ENCODE results near the gene PALD1. TPM values are rescaled to one million over a fixed set of nuclear protein-coding genes. Genes with fewer than 3 reads are reported as not detected.
A peak's percentile ranks its signal among the peaks of the same experiment; 100 is the strongest.

PALD1 gene
- total RNA-seq, 2 experiments from 2014 or later, result 0.36 to 0.44 TPM

DNA sequence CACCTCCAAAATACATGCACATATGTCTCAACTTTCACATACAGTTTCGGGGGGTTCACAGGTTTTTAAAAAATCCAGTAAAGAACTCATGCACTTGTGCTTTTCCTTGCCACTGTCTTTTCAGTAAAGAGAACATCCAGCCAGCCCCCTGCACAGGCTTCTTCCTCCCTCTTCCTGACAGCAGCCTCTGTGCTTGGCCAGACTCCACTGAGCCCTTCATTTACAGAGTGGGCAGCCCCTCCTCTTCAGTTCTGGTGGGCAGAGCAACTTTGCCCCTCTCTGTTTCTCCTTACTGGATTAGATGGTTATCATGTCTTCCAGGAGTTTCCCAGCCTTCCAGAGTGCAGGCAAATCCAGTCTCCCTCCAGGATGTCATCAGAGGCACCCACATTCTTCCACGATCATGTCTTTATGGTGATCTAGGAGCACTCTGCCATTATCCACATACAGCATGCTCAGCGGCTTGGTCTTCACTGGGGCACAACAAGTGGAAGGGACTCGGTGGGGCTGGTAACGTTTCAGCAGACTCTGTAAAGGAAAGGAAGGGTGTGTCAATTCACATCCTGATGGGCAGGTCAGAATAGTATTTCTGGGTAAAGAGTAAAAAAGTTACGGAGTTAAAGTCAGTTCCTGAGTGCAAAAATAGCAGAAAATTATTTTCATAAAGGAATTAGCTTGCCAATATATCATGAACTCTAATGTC is 45.9 kb upstream of the PALD1 start:
- TF ChIP-seq, protein P1, sequence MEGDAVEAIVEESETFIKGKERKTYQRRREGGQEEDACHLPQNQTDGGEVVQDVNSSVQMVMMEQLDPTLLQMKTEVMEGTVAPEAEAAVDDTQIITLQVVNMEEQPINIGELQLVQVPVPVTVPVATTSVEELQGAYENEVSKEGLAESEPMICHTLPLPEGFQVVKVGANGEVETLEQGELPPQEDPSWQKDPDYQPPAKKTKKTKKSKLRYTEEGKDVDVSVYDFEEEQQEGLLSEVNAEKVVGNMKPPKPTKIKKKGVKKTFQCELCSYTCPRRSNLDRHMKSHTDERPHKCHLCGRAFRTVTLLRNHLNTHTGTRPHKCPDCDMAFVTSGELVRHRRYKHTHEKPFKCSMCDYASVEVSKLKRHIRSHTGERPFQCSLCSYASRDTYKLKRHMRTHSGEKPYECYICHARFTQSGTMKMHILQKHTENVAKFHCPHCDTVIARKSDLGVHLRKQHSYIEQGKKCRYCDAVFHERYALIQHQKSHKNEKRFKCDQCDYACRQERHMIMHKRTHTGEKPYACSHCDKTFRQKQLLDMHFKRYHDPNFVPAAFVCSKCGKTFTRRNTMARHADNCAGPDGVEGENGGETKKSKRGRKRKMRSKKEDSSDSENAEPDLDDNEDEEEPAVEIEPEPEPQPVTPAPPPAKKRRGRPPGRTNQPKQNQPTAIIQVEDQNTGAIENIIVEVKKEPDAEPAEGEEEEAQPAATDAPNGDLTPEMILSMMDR (IDR thresholded peaks at IDR 0.05), result no peak
- Mint-ChIP-seq H3K4me3 (peak overlapping the region; percentile 76), H3K4me1 (ENCODE audit: low read depth) (peaks cover 42% of the 10 kb centered on the region), H3K36me3 (ENCODE audit: low read depth) (peaks cover 14% of the 10 kb centered on the region), H3K9me3 (no peaks in the 10 kb centered on the region), H3K27ac (peak overlapping the region; percentile 57), H3K27me3 (peaks cover 2% of the 10 kb centered on the region)
- intact Hi-C loops (cut with DNase I, micrococcal nuclease), result no loop called here
- ATAC-seq (ENCODE audit: poor library complexity) (peak; percentile 48), DNase-seq (peak in 2 of 14 experiments; percentile 22 to 38)
- H3K27me3 ChIP-seq (ENCODE audit: control insufficient read depth in 1 of 2, insufficient read depth in 2 of 2, low read length in 2 of 2), result no peaks in the 10 kb centered on the region
- H3K4me3 ChIP-seq (ENCODE audit: low read length), result peak overlapping the region; percentile 47
- H3K36me3 ChIP-seq (ENCODE audit: insufficient read depth, low read length), result peaks cover 21% of the 10 kb centered on the region
- no peaks in the 10 kb centered on the region for H3K9me3 ChIP-seq (ENCODE audit: control insufficient read depth in 1 of 2, insufficient read depth in 1 of 2, low read length in 2 of 2)
- H3K4me1 ChIP-seq (ENCODE audit: insufficient read depth, low read length), result peaks cover 32% of the 10 kb centered on the region
- H3K27ac ChIP-seq (ENCODE audit: low read depth in 1 of 2, low read length in 2 of 2), result peak overlapping the region in 1 of 2 donors; percentile 45
- CTCF ChIA-PET, result no interaction called here
- POLR2A ChIA-PET, result interaction anchor here (1.0 to 1.8 kb wide), 5 partner anchors 8 to 262 kb away, joined by 3 to 13 read pairs (median 3); partner anchors contain the start of genes EIF4EBP2 and SAR1A

DNA sequence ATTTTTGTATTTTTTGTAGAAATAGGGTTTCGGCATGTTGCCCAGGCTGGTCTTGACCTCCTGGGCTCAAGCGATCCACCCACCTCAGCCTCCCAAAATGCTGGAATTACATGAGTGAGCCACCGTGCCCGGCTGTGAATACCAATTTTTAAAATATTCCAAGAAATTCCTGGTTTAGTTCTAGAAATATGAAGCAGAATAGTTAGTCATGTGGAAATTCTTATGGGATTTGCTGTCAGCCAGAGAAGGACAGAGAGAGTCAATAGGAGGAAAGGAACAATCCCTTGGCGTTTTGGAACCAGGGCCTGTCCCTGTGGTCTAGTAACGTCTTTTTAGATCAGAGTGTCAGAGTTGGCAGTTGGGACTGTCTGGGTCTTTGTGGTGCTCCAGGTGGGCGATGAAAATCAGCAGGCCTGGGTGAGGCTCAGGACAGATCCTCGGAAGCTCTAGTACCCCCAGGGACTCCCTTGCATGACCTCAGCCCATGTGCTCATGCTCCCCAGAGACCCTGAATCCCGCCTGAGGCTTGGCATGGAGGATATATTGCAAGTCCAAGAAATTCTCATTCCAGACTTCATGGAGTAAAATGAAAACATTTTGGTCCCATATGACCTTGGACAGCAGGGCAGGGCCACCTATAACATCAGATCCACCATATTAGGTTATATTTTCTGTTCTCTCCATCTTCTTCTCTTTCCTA is 44.8 kb upstream of the PALD1 start:
- POLR2A ChIA-PET, result interaction anchor here (0.5 to 1.6 kb wide), 4 partner anchors 20 to 263 kb away, joined by 3 to 4 read pairs (median 3); partner anchors contain the start of genes EIF4EBP2 and SAR1A
- TF ChIP-seq, protein P1 (IDR thresholded peaks at IDR 0.05), result no peak
- no peak for DNase-seq
- H3K27ac Mint-ChIP-seq, result no peak overlapping the region
- H3K4me3 Mint-ChIP-seq, result peak overlapping the region; percentile 10
- no peak for ATAC-seq (ENCODE audit: poor library complexity)
- peaks cover 32% of the 10 kb centered on the region for H3K4me1 ChIP-seq (ENCODE audit: insufficient read depth, low read length)
- CTCF ChIA-PET, result no interaction called here
- intact Hi-C loops (cut with DNase I, micrococcal nuclease), result no loop called here
- H3K9me3 ChIP-seq (ENCODE audit: control insufficient read depth in 1 of 2, insufficient read depth in 1 of 2, low read length in 2 of 2), result no peaks in the 10 kb centered on the region
- H3K9me3 Mint-ChIP-seq, result no peaks in the 10 kb centered on the region
- H3K4me3 ChIP-seq (ENCODE audit: low read length), result no peak overlapping the region
- H3K36me3 ChIP-seq (ENCODE audit: insufficient read depth, low read length), result peaks cover 12% of the 10 kb centered on the region
- peaks cover 6% of the 10 kb centered on the region for H3K36me3 Mint-ChIP-seq (ENCODE audit: low read depth)
- peaks cover 4 to 6% of the 10 kb centered on the region in 2 experiments for H3K27me3 ChIP-seq (ENCODE audit: control insufficient read depth in 1 of 2, insufficient read depth in 2 of 2, low read length in 2 of 2)
- peaks cover 8% of the 10 kb centered on the region for H3K27me3 Mint-ChIP-seq
- no peak overlapping the region for H3K27ac ChIP-seq (ENCODE audit: low read depth in 1 of 2, low read length in 2 of 2)
- peaks cover 42% of the 10 kb centered on the region for H3K4me1 Mint-ChIP-seq (ENCODE audit: low read depth)

DNA sequence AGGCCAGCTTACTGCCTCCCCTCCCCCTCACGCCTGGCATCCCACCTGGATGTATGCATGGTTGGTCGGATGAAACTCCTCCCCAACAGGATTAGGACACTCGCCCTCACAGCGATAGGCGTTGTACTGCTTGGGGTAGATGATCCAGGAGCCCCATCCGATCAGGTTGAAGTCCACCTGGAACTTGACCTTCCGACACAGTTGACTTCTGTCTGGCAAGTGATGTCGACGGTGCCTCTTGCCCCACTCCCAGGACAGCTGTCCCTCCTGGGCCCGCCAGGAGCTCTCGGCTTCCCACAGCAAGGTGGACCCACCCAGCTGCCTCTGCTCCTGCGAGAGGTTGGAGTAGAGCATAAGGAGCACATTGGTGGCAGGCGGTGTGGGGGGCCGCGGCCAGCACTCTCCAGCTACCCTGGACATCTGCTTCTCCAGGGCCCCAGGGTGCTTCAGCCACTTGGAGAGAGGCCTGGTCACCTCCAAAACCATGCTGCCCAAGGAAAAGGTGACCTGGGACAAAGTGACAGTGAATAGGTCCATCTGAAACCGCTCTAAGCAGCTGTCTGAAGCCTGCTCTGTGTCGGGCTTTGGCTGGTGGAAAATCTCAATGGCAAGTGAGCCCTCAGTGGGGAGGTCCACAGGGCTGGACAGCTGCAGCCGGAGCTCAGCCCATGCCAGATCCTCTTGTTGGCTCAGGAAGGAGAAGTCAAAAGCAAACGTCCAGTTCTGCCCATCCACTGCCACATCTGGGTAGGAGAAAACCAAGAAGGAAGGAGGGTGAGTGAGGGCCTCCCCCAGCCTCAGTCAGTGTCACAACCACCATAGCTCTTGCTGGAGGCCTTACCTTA is 43.1 kb upstream of the PALD1 start:
- Histone ChIP-seq H3K27ac (ENCODE audit: low read depth in 1 of 2, low read length in 2 of 2) (no peak overlapping the region), H3K4me3 (ENCODE audit: low read length) (no peak overlapping the region), H3K4me1 (ENCODE audit: insufficient read depth, low read length) (peaks cover 36% of the 10 kb centered on the region), H3K9me3 (ENCODE audit: control insufficient read depth in 1 of 2, insufficient read depth in 1 of 2, low read length in 2 of 2) (peaks cover 0 to under 1% of the 10 kb centered on the region in 2 experiments), H3K27me3 (ENCODE audit: control insufficient read depth in 1 of 2, insufficient read depth in 2 of 2, low read length in 2 of 2) (peaks cover 15 to 20% of the 10 kb centered on the region in 2 experiments), H3K36me3 (ENCODE audit: insufficient read depth, low read length) (peaks cover 2% of the 10 kb centered on the region)
- no peaks in the 10 kb centered on the region for H3K36me3 Mint-ChIP-seq (ENCODE audit: low read depth)
- H3K27me3 Mint-ChIP-seq, result peaks cover 21% of the 10 kb centered on the region
- no peak overlapping the region for H3K27ac Mint-ChIP-seq
- TF ChIP-seq, protein P1 (IDR thresholded peaks at IDR 0.05), result no peak
- DNase-seq, result no peak
- no peak overlapping the region for H3K4me3 Mint-ChIP-seq
- ATAC-seq (ENCODE audit: poor library complexity), result no peak
- H3K4me1 Mint-ChIP-seq (ENCODE audit: low read depth), result peaks cover 39% of the 10 kb centered on the region
- ChIA-PET CTCF (interaction anchor here (0.7 kb wide), 1 partner anchor 1322 kb away, joined by 4 read pairs; no protein-coding TSS in a partner anchor), POLR2A (no interaction called here)
- no peaks in the 10 kb centered on the region for H3K9me3 Mint-ChIP-seq
- intact Hi-C loops (cut with DNase I, micrococcal nuclease), result no loop called here

Data from CD4-positive, alpha-beta T cell (primary cell).